Cardiac muscle cell (in vitro differentiated cells and primary cell): ENCODE measurements around the gene FNDC3B. TPM values are rescaled to one million over a fixed set of nuclear protein-coding genes. Genes with fewer than 3 reads are reported as not detected.

ENCODE experiments used
- DNase-seq, 2 donors: peaks; one replicate each; pipeline versions ENCODE4 v3.0.0 to v3.0.0-alpha.2; 2010 to 2017; ENCODE audit warnings: low read depth in 1 of 2, low spot score in 1 of 2
- H3K27ac ChIP-seq: fragments of 200-600 bp; sonication (generic); 2 replicates; pipeline ENCODE4 v1.5.1; 2016
- H3K27me3 ChIP-seq: fragments of 200-600 bp; sonication (generic); 2 replicates; pipeline ENCODE4 v1.6.0; 2016; ENCODE audit warnings: control low read depth
- H3K36me3 ChIP-seq: fragments of 200-600 bp; sonication (generic); 2 replicates; pipeline ENCODE4 v1.5.1; 2016; ENCODE audit warnings: control low read depth
- H3K4me1 ChIP-seq: fragments of 200-600 bp; sonication (generic); 2 replicates; pipeline ENCODE4 v1.8.1; 2017; ENCODE audit warnings: low read depth, mild to moderate bottlenecking, mixed run types
- H3K4me3 ChIP-seq: fragments of 200-600 bp; sonication (generic); 2 replicates; pipeline ENCODE4 v1.5.1; 2016; ENCODE audit warnings: mild to moderate bottlenecking
- H3K9me3 ChIP-seq: fragments of 200-600 bp; sonication (generic); 2 replicates; pipeline ENCODE4 v1.5.1; 2017; ENCODE audit warnings: low read depth, mild to moderate bottlenecking, control low read depth
- CTCF ChIP-seq: IDR thresholded peaks from 2 replicates; pipeline ENCODE4 v1.5.1; 2012; ENCODE audit warnings: low read depth, mild to moderate bottlenecking, low read length
- polyA plus RNA-seq: library from polyadenylated mRNA; unstranded; fragments of >200 nt; fragmentation: Nextera tagmentation; extraction: Ambion mirVana; gene quantifications from 2 replicates; pipeline ENCODE4 v1.2.1, GENCODE V29; 2016
- total RNA-seq: library from RNA; depleted of rRNA; stranded (reverse); fragments of >200 nt; gene quantifications from 2 replicates; pipeline ENCODE4 v1.2.3, GENCODE V29; 2016

The FNDC3B gene
- total and polyA plus RNA-seq, 2 experiments from 2014 or later, result 55.2 to 62.3 TPM

GRCh38 chr3:172111163-172111562 is 71.8 kb downstream of the FNDC3B start:
- H3K27ac ChIP-seq, result no peak overlapping the region
- no peaks in the 10 kb centered on the region for H3K9me3 ChIP-seq

GRCh38 chr3:172112078-172112733 is 72.8 kb downstream of the FNDC3B start:
- Histone ChIP-seq H3K27ac (no peak overlapping the region), H3K4me1 (peaks cover 10% of the 10 kb centered on the region), H3K4me3 (no peak overlapping the region), H3K27me3 (no peaks in the 10 kb centered on the region), H3K9me3 (no peaks in the 10 kb centered on the region), H3K36me3 (peaks cover 17% of the 10 kb centered on the region)
- no peak for DNase-seq
- no peak for TF ChIP-seq CTCF

More at GRCh38 chr3:172111163-172111562, 71.8 kb downstream of the FNDC3B start:
- no peak for DNase-seq
- H3K4me1 ChIP-seq, result peaks cover 20% of the 10 kb centered on the region
- no peak overlapping the region for H3K4me3 ChIP-seq
- H3K27me3 ChIP-seq, result no peaks in the 10 kb centered on the region
- H3K36me3 ChIP-seq, result peaks cover 9% of the 10 kb centered on the region
- no peak for TF ChIP-seq CTCF

GRCh38 chr3:172112734-172113120 is 73.3 kb downstream of the FNDC3B start:
- H3K27ac ChIP-seq, result no peak overlapping the region
- no peak for DNase-seq
- no peaks in the 10 kb centered on the region for H3K27me3 ChIP-seq
- peaks cover 17% of the 10 kb centered on the region for H3K36me3 ChIP-seq
- TF ChIP-seq CTCF, result no peak
- no peak overlapping the region for H3K4me3 ChIP-seq
- no peaks in the 10 kb centered on the region for H3K9me3 ChIP-seq
- H3K4me1 ChIP-seq, result peaks cover 9% of the 10 kb centered on the region

GRCh38 chr3:172113710-172114109 is 74.3 kb downstream of the FNDC3B start:
- Histone ChIP-seq H3K4me3 (no peak overlapping the region), H3K27ac (no peak overlapping the region), H3K9me3 (no peaks in the 10 kb centered on the region), H3K36me3 (peaks cover 17% of the 10 kb centered on the region), H3K4me1 (peaks cover 1% of the 10 kb centered on the region), H3K27me3 (no peaks in the 10 kb centered on the region)
- DNase-seq, result no peak
- TF ChIP-seq CTCF, result no peak

DNA sequence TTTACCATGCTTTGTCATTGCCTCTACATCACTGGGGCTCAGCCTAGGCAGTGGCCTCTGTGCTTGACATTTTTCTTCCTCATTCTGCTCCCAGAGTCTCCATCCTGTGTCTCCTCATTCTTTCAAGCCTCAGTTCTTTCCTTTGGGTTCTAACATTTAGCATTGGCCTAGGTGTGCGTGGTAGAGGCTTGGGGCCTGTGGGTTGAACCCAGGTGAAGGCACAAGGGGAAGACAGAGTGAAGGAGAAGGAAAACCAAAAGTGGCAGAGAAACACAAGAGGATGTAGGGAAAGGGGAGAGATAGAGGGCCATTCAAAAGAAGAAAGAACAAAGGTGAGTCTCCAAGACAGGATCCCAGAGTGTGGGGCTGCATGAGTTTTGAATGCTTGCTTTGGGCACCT is 75.7 kb downstream of the FNDC3B start:
- no peak for DNase-seq
- H3K36me3 ChIP-seq, result peaks cover 17% of the 10 kb centered on the region
- no peaks in the 10 kb centered on the region for H3K4me1 ChIP-seq
- H3K27ac ChIP-seq, result peak overlapping the region; percentile 45
- H3K9me3 ChIP-seq, result no peaks in the 10 kb centered on the region
- no peaks in the 10 kb centered on the region for H3K27me3 ChIP-seq
- H3K4me3 ChIP-seq, result no peak overlapping the region
- TF ChIP-seq CTCF, result no peak
